Kidney (tissue), 14 donors: Measurements from ENCODE around the gene PNMA6A. TPM values are rescaled to one million over a fixed set of nuclear protein-coding genes. Genes with fewer than 3 reads are reported as not detected.
"Not testable (repeated sequence)": the region's sequence is repeated elsewhere in the genome, so short reads cannot be mapped to it uniquely, and the experiment has no call there.

Experiments used
- DNase-seq, 5 donors: peaks; one replicate each; pipeline ENCODE4 v3.0.0-alpha.2; 2013 to 2020
- FAIRE-seq: peaks from 2 replicates; lab custom pipeline; 2012; peaks lifted over from hg19 to GRCh38; lab: Jason Lieb, UNC
- H3K27ac ChIP-seq, 2 donors: one replicate each; pipeline ENCODE4 v1.7.0; 2013; ENCODE audit warnings: low read depth in 2 of 2, low read length in 2 of 2, inconsistent platforms in 1 of 2
- H3K27me3 ChIP-seq: one replicate; pipeline ENCODE4 v1.7.1; 2013; ENCODE audit warnings: low read length, inconsistent platforms; ENCODE audit not compliant: control insufficient read depth, insufficient read depth
- H3K36me3 ChIP-seq, 3 donors: one replicate each; pipeline versions ENCODE4 v1.7.0 to v1.7.1; 2013; ENCODE audit warnings: low read length in 3 of 3, control low read depth in 1 of 3, inconsistent platforms in 1 of 3; ENCODE audit not compliant: insufficient read depth in 3 of 3, control insufficient read depth in 2 of 3
- H3K4me1 ChIP-seq, 3 donors: one replicate each; pipeline versions ENCODE4 v1.7.0 to v1.7.1; 2013; ENCODE audit warnings: low read length in 3 of 3, inconsistent platforms in 1 of 3, low read depth in 1 of 3; ENCODE audit not compliant: control insufficient read depth in 2 of 3, insufficient read depth in 2 of 3
- H3K4me3 ChIP-seq, 3 donors: one replicate each; pipeline versions ENCODE4 v1.7.0 to v1.8.1; 2013; ENCODE audit warnings: low read length in 3 of 3, control low read depth in 1 of 3, inconsistent platforms in 1 of 3
- H3K9ac ChIP-seq, 3 donors: one replicate each; pipeline versions ENCODE4 v1.7.0 to v1.7.1; 2013; ENCODE audit warnings: low read length in 3 of 3, control low read depth in 1 of 3, inconsistent platforms in 1 of 3
- H3K9me3 ChIP-seq, 3 donors: one replicate each; pipeline versions ENCODE4 v1.7.0 to v1.7.1; 2013; ENCODE audit warnings: low read length in 3 of 3, control low read depth in 1 of 3, inconsistent platforms in 1 of 3; ENCODE audit not compliant: control insufficient read depth in 2 of 3, insufficient read depth in 1 of 3
- CTCF ChIP-seq: IDR thresholded peaks from 3 replicates; pipeline ENCODE4 v1.5.1; 2012; ENCODE audit warnings: mild to moderate bottlenecking, moderate library complexity, borderline replicate concordance; ENCODE audit not compliant: insufficient read depth; ENCODE audit errors: extremely low read depth
- intact Hi-C: fragments of 100-400 bp; cut with DNase I; formaldehyde crosslinking; loops from one replicate; pipeline ENCODE4 v1.11.1; 2022
- polyA plus RNA-seq: library from polyadenylated mRNA; stranded (reverse); fragments of 350-450 nt; fragmentation: Illumina TruSeq; extraction: RNeasy Lipid Tissue Mini Kit (QIAGEN cat#74804); gene quantifications from one replicate; pipeline ENCODE4 v1.2.3, GENCODE V29; 2014; ENCODE audit warnings: low read depth, low replicate concordance; ENCODE audit not compliant: insufficient read depth
- total RNA-seq: library from RNA; stranded (reverse); fragmentation: NEBNext Ultra II Directional; extraction: Animal tissue kit (Norgen Biotek cat#: 25700); gene quantifications from one replicate; pipeline ENCODE4 v1.2.1, GENCODE V29; 2021
- donor health status: control.
- donor health status: control.
- donor health status: control.
- donor health status: control.
- donor health status: control.
- donor health status: DM: yes; HTN: yes; CAD: no.
- donor health status: Normal renal cell carcinoma (clear cell type).

The PNMA6A gene
- total and polyA plus RNA-seq, 2 donors from 2014 or later: 4.2 to 15.8 TPM

- no peak overlapping the region for H3K4me3 ChIP-seq
- no peak for FAIRE-seq
These were observed 2.1 kb downstream of the PNMA6A start for GRCh38 chrX:153074262-153074899.

GRCh38 chrX:153074935-153075334 is 2.7 kb downstream of the PNMA6A start:
- H3K9ac ChIP-seq: no peak overlapping the region
- H3K4me3 ChIP-seq: no peak overlapping the region
- DNase-seq (no peak), FAIRE-seq (no peak)
- no peaks in the 10 kb centered on the region for H3K36me3 ChIP-seq
- no peaks in the 10 kb centered on the region for H3K27me3 ChIP-seq
- H3K4me1 ChIP-seq: no peaks in the 10 kb centered on the region
- intact Hi-C loops: no loop called here
- TF ChIP-seq CTCF: no peak
- no peaks in the 10 kb centered on the region for H3K9me3 ChIP-seq
- no peak overlapping the region for H3K27ac ChIP-seq

More at GRCh38 chrX:153074262-153074899, 2.1 kb downstream of the PNMA6A start:
- Histone ChIP-seq H3K36me3 (no peaks in the 10 kb centered on the region), H3K4me1 (no peaks in the 10 kb centered on the region), H3K9me3 (no peaks in the 10 kb centered on the region), H3K9ac (no peak overlapping the region), H3K27ac (no peak overlapping the region), H3K27me3 (no peaks in the 10 kb centered on the region)
- TF ChIP-seq CTCF: no peak
- intact Hi-C loops: no loop called here
- DNase-seq: peak in 1 of 5 donors; percentile 66

GRCh38 chrX:153075366-153075765 is 3.1 kb downstream of the PNMA6A start:
- no peaks in the 10 kb centered on the region for H3K4me1 ChIP-seq
- no peaks in the 10 kb centered on the region for H3K9me3 ChIP-seq
- no peak overlapping the region for H3K9ac ChIP-seq
- no peak for TF ChIP-seq CTCF
- H3K4me3 ChIP-seq: no peak overlapping the region
- no peaks in the 10 kb centered on the region for H3K36me3 ChIP-seq
- no peak overlapping the region for H3K27ac ChIP-seq
- DNase-seq (peak in 1 of 5 donors; percentile 49), FAIRE-seq (no peak)
- no peaks in the 10 kb centered on the region for H3K27me3 ChIP-seq
- intact Hi-C loops: no loop called here

GRCh38 chrX:153077437-153078135 is 5.3 kb downstream of the PNMA6A start:
- FAIRE-seq: not testable (repeated sequence)

GRCh38 chrX:153083238-153083923 is 11.1 kb downstream of the PNMA6A start:
- intact Hi-C loops, FAIRE-seq, H3K27me3 ChIP-seq, H3K36me3 ChIP-seq, H3K4me3 ChIP-seq, H3K9ac ChIP-seq, H3K4me1 ChIP-seq, H3K27ac ChIP-seq, H3K9me3 ChIP-seq: not testable (repeated sequence)
- peak in 1 of 5 donors; percentile 64 for DNase-seq

More at GRCh38 chrX:153077437-153078135, 5.3 kb downstream of the PNMA6A start:
- H3K4me1 ChIP-seq, H3K27me3 ChIP-seq, H3K9me3 ChIP-seq, intact Hi-C loops, H3K9ac ChIP-seq, H3K27ac ChIP-seq, DNase-seq, H3K36me3 ChIP-seq, H3K4me3 ChIP-seq: not testable (repeated sequence)
